KOPT-K1 (cell line): ENCODE results near the gene ARHGAP19.

ENCODE experiments used
- H3K27ac ChIP-seq: fragments of 200-600 bp; sonication (generic); 2 replicates; pipeline ENCODE4 v1.5.1; 2016; ENCODE audit warnings: antibody characterized with exemption, mild to moderate bottlenecking, low read depth, low read length; ENCODE audit not compliant: poor library complexity, severe bottlenecking
- H3K36me3 ChIP-seq: fragments of 200-600 bp; sonication (generic); 2 replicates; pipeline ENCODE4 v1.5.1; 2017; ENCODE audit warnings: antibody characterized with exemption, mild to moderate bottlenecking, low read length, moderate library complexity; ENCODE audit not compliant: insufficient read depth
- H3K9me3 ChIP-seq: fragments of 200-600 bp; sonication (generic); 2 replicates; pipeline ENCODE4 v1.5.1; 2017; ENCODE audit warnings: antibody characterized with exemption, low read length, mild to moderate bottlenecking; ENCODE audit not compliant: insufficient read depth, poor library complexity, severe bottlenecking

Gene ARHGAP19

GRCh38 chr10:97210543-97210960 lies 81.9 kb downstream of the ARHGAP19 start:
- H3K36me3 ChIP-seq = no peaks in the 10 kb centered on the region

GRCh38 chr10:97207756-97208346 lies 84.6 kb downstream of the ARHGAP19 start:
- H3K27ac ChIP-seq = no peak overlapping the region
- H3K9me3 ChIP-seq = no peaks in the 10 kb centered on the region
- no peaks in the 10 kb centered on the region for H3K36me3 ChIP-seq

More at GRCh38 chr10:97210543-97210960, 81.9 kb downstream of the ARHGAP19 start:
- no peaks in the 10 kb centered on the region for H3K9me3 ChIP-seq
- H3K27ac ChIP-seq = no peak overlapping the region

GRCh38 chr10:97207131-97207530 lies 85.3 kb downstream of the ARHGAP19 start:
- H3K27ac ChIP-seq = no peak overlapping the region
- H3K9me3 ChIP-seq = no peaks in the 10 kb centered on the region
- no peaks in the 10 kb centered on the region for H3K36me3 ChIP-seq

GRCh38 chr10:97204826-97205679 lies 87.4 kb downstream of the ARHGAP19 start:
- Histone ChIP-seq H3K27ac (no peak overlapping the region), H3K36me3 (no peaks in the 10 kb centered on the region), H3K9me3 (no peaks in the 10 kb centered on the region)

- Histone ChIP-seq H3K27ac (no peak overlapping the region), H3K36me3 (no peaks in the 10 kb centered on the region), H3K9me3 (no peaks in the 10 kb centered on the region)
Observed at GRCh38 chr10:97203220-97203619, 89.2 kb downstream of the ARHGAP19 start.

GRCh38 chr10:97200616-97201015 lies 91.8 kb downstream of the ARHGAP19 start:
- H3K9me3 ChIP-seq = no peaks in the 10 kb centered on the region
- no peaks in the 10 kb centered on the region for H3K36me3 ChIP-seq
- H3K27ac ChIP-seq = peak overlapping the region; percentile 63

- Histone ChIP-seq H3K36me3 (no peaks in the 10 kb centered on the region), H3K9me3 (no peaks in the 10 kb centered on the region), H3K27ac (peak overlapping the region; percentile 63)
Observed at GRCh38 chr10:97199152-97199551, 93.3 kb downstream of the ARHGAP19 start.

- H3K9me3 ChIP-seq = no peaks in the 10 kb centered on the region
- no peaks in the 10 kb centered on the region for H3K36me3 ChIP-seq
- peak overlapping the region; percentile 82 for H3K27ac ChIP-seq
Observed at GRCh38 chr10:97197030-97197500, 95.4 kb downstream of the ARHGAP19 start.

GRCh38 chr10:97196223-97197029 lies 96.0 kb downstream of the ARHGAP19 start:
- Histone ChIP-seq H3K36me3 (no peaks in the 10 kb centered on the region), H3K9me3 (no peaks in the 10 kb centered on the region), H3K27ac (peak overlapping the region; percentile 82)

GRCh38 chr10:97195706-97196222 lies 96.7 kb downstream of the ARHGAP19 start:
- H3K27ac ChIP-seq = peak overlapping the region; percentile 82
- no peaks in the 10 kb centered on the region for H3K9me3 ChIP-seq
- no peaks in the 10 kb centered on the region for H3K36me3 ChIP-seq

GRCh38 chr10:97192952-97193435 lies 99.4 kb downstream of the ARHGAP19 start:
- Histone ChIP-seq H3K27ac (no peak overlapping the region), H3K9me3 (no peaks in the 10 kb centered on the region)

GRCh38 chr10:97190450-97190849 lies 102.0 kb downstream of the ARHGAP19 start:
- peak overlapping the region; percentile 82 for H3K27ac ChIP-seq
- no peaks in the 10 kb centered on the region for H3K36me3 ChIP-seq
- H3K9me3 ChIP-seq = no peaks in the 10 kb centered on the region

More at GRCh38 chr10:97192952-97193435, 99.4 kb downstream of the ARHGAP19 start:
- no peaks in the 10 kb centered on the region for H3K36me3 ChIP-seq

- Histone ChIP-seq H3K27ac (peak overlapping the region; percentile 82), H3K36me3 (no peaks in the 10 kb centered on the region), H3K9me3 (no peaks in the 10 kb centered on the region)
Observed at GRCh38 chr10:97188261-97188711, 104.2 kb downstream of the ARHGAP19 start.

GRCh38 chr10:97186911-97187310 lies 105.5 kb downstream of the ARHGAP19 start:
- H3K27ac ChIP-seq = peak overlapping the region; percentile 82
- H3K9me3 ChIP-seq = no peaks in the 10 kb centered on the region
- H3K36me3 ChIP-seq = peaks cover 8% of the 10 kb centered on the region
